GM18870 (cell line): Measurements from ENCODE around the gene DIPK2A.

Source experiments
- ATAC-seq: cut with Tn5 transposase; IDR thresholded peaks from one replicate; pipeline ENCODE4 v1.9.1; 2021; ENCODE audit warnings: moderate library complexity; ENCODE audit not compliant: unreplicated experiment

Gene DIPK2A

GRCh38 chr3:143971359-143972154 lies at the start of gene DIPK2A:
TSS of gene DIPK2A (plus strand) at chr3:143971823. CDS start at chr3:143972333, 510 bp downstream.
- peak; percentile 49 for ATAC-seq

GRCh38 chr3:143924522-143925285 lies 46.9 kb upstream of the DIPK2A start:
- ATAC-seq, result peak; percentile 53

DNA sequence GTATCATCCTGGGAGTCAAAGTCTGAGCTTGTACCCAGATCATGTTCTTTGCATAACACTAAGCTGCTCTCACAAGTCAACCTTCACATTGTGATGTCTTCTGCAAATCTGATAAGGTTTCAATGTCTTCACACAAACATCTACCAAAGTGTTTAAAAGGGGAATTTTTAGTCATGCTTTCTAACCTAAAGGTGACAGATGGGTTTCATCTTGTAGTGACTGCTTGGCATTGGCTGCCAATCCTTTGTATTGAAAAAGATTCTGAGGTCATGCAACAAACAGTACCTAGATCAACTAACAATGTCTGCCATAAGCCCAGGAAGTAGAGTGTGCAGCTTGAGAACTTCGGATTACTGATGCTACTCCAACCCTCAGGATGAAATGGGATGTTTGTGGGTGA lies 43.6 kb upstream of the DIPK2A start:
- ATAC-seq, result no peak

DNA sequence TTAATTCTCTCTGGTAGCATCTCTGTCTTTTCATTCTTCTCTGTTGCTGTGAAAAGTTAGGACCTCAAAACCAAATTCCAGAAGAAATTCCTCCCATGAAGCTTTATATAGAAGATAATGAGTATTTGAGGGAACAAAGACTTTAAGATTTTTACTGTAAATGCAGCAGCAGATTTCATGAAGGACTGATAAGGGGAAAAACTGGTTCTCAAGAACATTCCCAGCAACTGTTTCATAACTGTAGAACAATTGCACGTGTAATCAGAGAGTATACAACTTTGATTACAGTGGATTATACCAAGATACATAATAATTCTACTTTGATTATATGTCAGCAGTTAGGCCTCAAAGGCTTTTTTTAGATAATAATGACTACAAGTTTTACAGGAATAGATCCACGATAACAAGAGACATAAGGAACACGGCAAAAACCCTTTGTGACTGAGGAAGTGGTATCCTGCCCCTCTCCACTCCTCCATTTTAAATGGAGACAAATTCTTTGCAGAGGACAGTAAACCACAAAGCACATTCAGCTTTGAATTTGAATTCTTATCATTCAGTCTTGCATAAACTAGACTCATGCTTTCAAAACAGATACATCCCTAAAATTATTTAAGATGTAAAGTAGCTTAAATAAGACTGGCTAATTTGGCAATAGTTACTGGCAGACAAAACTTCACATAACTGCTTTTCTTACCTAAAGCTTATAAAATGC lies 42.9 kb upstream of the DIPK2A start:
- ATAC-seq, result no peak

DNA sequence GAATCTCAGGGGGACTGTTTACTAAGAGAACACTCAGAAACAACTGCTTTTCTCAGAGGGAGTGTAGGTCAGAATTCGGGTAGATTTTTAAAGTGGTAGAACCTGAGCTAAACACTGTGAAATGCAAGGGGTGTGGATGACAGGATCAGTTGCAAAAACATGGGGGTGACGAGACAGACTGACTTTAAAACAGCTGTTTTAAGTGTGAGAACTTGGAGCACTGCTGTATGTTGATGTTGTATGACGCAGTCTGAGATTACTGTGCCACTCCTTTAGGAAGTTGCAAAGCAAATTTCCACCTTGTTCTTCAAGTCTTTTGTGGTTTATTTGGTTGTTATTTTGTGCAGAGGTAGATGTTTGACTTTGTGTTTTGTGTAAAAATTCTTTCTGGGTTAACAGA lies 36.8 kb upstream of the DIPK2A start:
- ATAC-seq, result no peak

GRCh38 chr3:143935678-143936077 lies 35.9 kb upstream of the DIPK2A start:
- ATAC-seq, result no peak

DNA sequence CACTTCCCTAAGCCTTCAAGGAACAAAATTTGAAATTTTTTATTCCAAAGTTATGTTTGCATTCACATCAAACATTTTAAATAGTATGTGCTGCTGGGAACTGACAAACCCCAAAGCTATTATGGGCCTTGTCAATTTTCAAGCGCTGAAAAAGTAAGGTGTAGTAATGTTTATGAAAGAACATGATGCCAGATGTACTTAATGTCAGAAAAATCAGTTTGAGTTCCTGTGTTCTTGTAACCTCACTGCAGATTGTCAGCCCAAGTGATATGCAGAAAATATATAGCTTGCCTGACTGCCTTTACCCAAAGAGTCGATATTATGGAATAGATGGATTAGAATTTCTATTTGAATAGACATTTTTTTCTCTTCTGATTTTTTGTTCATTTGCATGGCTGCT lies 20.8 kb upstream of the DIPK2A start:
- no peak for ATAC-seq

GRCh38 chr3:143951351-143951971 lies 20.2 kb upstream of the DIPK2A start:
- ATAC-seq, result peak; percentile 83

DNA sequence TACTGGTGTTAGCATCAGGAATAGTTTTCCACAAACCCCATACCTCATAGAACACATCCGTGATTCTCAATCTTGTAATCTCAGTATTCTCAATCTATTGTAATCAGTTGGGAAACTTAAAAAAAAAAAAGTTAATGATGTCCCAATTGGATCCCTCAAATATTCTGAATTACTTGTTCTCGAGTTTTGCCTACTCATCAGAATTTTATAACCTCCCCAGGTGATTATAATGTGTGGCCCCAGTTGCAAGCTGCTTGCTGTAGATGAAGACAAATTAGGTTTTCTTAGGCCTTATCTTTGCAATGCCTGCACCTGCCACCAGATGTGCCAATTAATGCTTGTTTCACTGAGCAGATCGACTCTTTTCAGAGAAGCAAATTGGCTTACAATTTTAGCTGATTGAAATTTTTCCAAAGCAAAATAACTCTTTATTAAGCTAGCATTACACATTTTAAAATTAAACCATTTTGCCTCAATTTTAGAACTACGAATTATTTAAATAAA lies 19.0 kb upstream of the DIPK2A start:
- no peak for ATAC-seq

GRCh38 chr3:143955113-143955512 lies 16.5 kb upstream of the DIPK2A start:
- no peak for ATAC-seq

DNA sequence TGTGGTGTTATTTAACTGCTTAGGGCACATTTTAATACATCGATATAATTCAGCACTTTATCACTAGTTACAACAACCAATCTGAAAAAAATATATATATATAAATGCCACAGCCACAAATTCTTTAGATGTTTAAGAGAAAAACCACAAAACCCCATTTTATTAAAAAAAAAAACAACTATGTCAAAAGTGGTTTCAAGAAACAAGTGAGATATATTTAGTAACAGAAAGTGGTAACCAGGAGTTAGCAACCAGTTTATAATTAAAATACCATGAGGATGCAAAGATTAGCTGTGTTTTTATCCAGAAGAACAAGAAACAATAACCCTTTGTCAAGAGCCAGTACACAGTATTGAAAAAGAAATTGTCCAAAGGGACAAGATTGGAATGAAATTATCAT lies 14.8 kb upstream of the DIPK2A start:
- ATAC-seq, result no peak

DNA sequence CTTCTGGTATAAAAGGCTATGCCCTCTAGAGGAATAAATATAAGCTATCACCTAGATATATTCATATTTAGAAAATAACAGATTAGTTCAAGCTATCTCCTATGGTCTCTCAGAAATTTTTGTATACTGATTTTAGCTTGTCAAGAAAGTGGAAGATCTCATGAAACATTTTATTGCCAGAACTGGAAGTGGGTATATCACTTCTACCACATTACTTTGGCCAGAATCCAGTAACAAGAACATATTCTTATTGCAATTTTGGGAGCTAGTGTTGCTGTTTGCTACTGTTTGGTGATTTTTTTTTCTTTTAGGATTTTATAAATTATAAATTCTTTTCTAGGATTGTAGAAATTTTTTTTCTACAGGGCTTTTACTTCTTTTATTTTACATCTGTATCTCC lies 14.2 kb upstream of the DIPK2A start:
- no peak for ATAC-seq

GRCh38 chr3:143958966-143959365 lies 12.7 kb upstream of the DIPK2A start:
- no peak for ATAC-seq

DNA sequence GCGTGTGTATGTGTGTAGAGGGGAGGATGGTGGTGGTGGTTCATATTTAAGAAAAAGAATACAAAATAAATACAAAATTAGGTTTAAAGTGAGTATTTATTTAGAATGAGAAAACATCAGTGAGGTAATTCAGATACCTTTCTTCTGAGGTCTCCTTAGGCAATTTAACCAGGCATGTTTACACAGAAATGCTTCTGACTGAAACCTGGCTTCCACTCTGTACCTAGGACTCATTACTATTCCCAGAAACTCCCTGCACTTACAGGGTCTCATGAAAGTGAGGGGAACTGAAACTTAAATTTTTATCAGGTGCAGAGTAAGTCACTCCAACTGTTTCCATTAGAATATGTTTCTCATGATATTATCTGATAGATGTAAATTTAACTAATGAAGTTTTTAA lies 10.3 kb upstream of the DIPK2A start:
- no peak for ATAC-seq

GRCh38 chr3:143963946-143964345 lies 7.7 kb upstream of the DIPK2A start:
- no peak for ATAC-seq

DNA sequence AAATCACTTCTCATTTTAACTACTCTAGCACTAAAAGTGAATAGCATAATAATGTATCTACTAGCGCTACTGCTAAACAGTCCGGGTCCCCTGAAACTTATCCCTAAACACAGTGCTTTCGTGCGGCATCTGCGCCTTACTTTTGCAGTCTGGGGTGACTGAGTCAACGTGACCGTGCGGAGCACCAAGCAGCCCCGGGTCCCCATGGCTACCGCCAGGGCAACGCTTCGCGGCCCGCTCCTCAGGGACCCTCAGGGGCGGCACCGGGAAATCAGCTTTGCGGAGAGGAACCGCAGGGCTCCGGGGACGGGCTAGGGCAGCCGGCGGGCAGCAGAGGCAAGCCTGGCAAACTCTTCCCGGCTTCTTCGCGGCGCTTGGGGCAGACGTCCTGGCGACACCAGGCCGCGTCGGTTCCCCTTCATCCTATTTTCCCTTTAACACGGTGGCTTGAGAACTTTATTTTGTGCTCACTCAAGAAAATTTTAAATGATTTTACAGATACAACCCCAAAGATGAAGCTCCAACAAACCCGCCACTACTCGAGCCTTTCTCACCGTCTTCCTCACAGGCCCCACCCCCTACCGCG lies 757 bp upstream of the DIPK2A start:
- peak; percentile 11 for ATAC-seq

DNA sequence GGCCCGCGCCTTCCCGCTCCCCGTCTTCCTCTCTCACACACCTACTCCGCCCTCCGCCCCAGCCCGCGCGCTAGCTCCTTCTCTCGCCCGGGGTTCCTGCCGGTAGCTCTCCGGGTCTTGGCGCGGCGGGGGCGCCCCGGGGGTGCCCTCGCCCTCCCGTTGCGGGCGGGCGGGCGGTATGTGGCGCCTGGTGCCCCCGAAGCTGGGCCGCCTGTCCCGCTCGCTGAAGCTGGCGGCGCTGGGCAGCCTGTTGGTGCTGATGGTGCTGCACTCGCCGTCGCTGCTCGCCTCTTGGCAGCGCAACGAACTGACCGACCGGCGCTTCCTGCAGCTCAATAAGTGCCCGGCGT lies 507 bp downstream of the DIPK2A start:
- ATAC-seq, result no peak

DNA sequence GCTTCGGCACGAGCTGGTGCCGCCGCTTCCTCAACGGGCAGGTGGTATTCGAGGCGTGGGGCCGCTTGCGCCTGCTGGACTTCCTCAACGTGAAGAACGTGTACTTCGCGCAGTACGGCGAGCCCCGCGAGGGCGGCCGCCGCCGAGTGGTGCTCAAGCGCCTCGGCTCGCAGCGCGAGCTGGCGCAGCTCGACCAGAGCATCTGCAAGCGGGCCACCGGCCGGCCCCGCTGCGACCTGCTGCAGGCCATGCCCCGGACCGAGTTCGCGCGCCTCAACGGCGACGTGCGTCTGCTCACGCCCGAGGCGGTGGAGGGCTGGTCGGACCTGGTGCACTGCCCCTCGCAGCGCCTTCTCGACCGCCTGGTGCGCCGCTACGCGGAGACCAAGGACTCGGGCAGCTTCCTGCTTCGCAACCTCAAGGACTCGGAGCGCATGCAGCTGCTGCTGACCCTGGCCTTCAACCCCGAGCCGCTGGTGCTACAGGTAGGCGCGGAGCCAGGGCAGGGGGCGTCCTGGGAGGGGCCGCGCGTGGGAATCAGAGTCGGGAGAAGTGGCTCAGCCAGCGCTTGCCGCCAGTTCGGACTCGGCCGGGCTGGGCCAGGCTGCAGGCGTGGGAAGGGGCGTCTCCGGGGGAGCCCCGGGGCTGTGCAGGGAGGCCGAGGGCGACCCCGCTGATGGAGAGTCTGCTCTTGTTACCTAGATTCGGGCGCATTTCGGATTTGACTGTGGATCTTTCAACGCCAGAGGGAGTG lies 1.1 kb downstream of the DIPK2A start:
- ATAC-seq, result peak; percentile 29

- no peak for ATAC-seq
These were observed 1.8 kb downstream of the DIPK2A start for GRCh38 chr3:143973259-143974021.
